ENCODE data around the gene VIPR2.

Gene VIPR2

GRCh38 chr7:159060440-159060839, 84.2 kb downstream of the VIPR2 start:
- Histone ChIP-seq H3K9ac (ENCODE audit: low read depth in 1 of 2, low read length in 2 of 2) (no peak overlapping the region), H3K36me3 (ENCODE audit: control insufficient read depth in 2 of 2, insufficient read depth in 2 of 2, low read length in 2 of 2) (no peaks in the 10 kb centered on the region), H3K9me3 (ENCODE audit: control insufficient read depth in 2 of 2, low read length in 2 of 2) (no peaks in the 10 kb centered on the region), H3K27me3 (ENCODE audit: control insufficient read depth in 2 of 2, insufficient read depth in 2 of 2, low read length in 2 of 2) (no peaks in the 10 kb centered on the region), H3K27ac (ENCODE audit: low read depth in 2 of 2, low read length in 2 of 2) (no peak overlapping the region), H3K4me3 (ENCODE audit: low read length in 2 of 2) (no peak overlapping the region), H3K4me1 (ENCODE audit: control insufficient read depth in 2 of 2, insufficient read depth in 2 of 2, low read length in 2 of 2) (no peaks in the 10 kb centered on the region)

- H3K9me3 ChIP-seq (ENCODE audit: control insufficient read depth in 2 of 2, low read length in 2 of 2): no peaks in the 10 kb centered on the region
- H3K4me3 ChIP-seq (ENCODE audit: low read length in 2 of 2): no peak overlapping the region
- no peaks in the 10 kb centered on the region for H3K4me1 ChIP-seq (ENCODE audit: control insufficient read depth in 2 of 2, insufficient read depth in 2 of 2, low read length in 2 of 2)
- no peaks in the 10 kb centered on the region for H3K36me3 ChIP-seq (ENCODE audit: control insufficient read depth in 2 of 2, insufficient read depth in 2 of 2, low read length in 2 of 2)
- no peak overlapping the region for H3K9ac ChIP-seq (ENCODE audit: low read depth in 1 of 2, low read length in 2 of 2)
- no peak overlapping the region for H3K27ac ChIP-seq (ENCODE audit: low read depth in 2 of 2, low read length in 2 of 2)
- H3K27me3 ChIP-seq (ENCODE audit: control insufficient read depth in 2 of 2, insufficient read depth in 2 of 2, low read length in 2 of 2): no peaks in the 10 kb centered on the region
Measured at GRCh38 chr7:159059629-159060028, 85.0 kb downstream of the VIPR2 start.

GRCh38 chr7:159057647-159058046, 87.0 kb downstream of the VIPR2 start:
- Histone ChIP-seq H3K4me3 (ENCODE audit: low read length in 2 of 2) (no peak overlapping the region), H3K36me3 (ENCODE audit: control insufficient read depth in 2 of 2, insufficient read depth in 2 of 2, low read length in 2 of 2) (no peaks in the 10 kb centered on the region), H3K9ac (ENCODE audit: low read depth in 1 of 2, low read length in 2 of 2) (no peak overlapping the region), H3K4me1 (ENCODE audit: control insufficient read depth in 2 of 2, insufficient read depth in 2 of 2, low read length in 2 of 2) (no peaks in the 10 kb centered on the region), H3K27me3 (ENCODE audit: control insufficient read depth in 2 of 2, insufficient read depth in 2 of 2, low read length in 2 of 2) (no peaks in the 10 kb centered on the region), H3K27ac (ENCODE audit: low read depth in 2 of 2, low read length in 2 of 2) (no peak overlapping the region), H3K9me3 (ENCODE audit: control insufficient read depth in 2 of 2, low read length in 2 of 2) (no peaks in the 10 kb centered on the region)

- H3K27me3 ChIP-seq (ENCODE audit: control insufficient read depth in 2 of 2, insufficient read depth in 2 of 2, low read length in 2 of 2): no peaks in the 10 kb centered on the region
- H3K27ac ChIP-seq (ENCODE audit: low read depth in 2 of 2, low read length in 2 of 2): no peak overlapping the region
- no peaks in the 10 kb centered on the region for H3K9me3 ChIP-seq (ENCODE audit: control insufficient read depth in 2 of 2, low read length in 2 of 2)
- no peaks in the 10 kb centered on the region for H3K36me3 ChIP-seq (ENCODE audit: control insufficient read depth in 2 of 2, insufficient read depth in 2 of 2, low read length in 2 of 2)
- H3K4me3 ChIP-seq (ENCODE audit: low read length in 2 of 2): no peak overlapping the region
- H3K4me1 ChIP-seq (ENCODE audit: control insufficient read depth in 2 of 2, insufficient read depth in 2 of 2, low read length in 2 of 2): no peaks in the 10 kb centered on the region
- no peak overlapping the region for H3K9ac ChIP-seq (ENCODE audit: low read depth in 1 of 2, low read length in 2 of 2)
Measured at GRCh38 chr7:159056737-159057136, 87.9 kb downstream of the VIPR2 start.

GRCh38 chr7:159051916-159052315, 92.8 kb downstream of the VIPR2 start:
- Histone ChIP-seq H3K27me3 (ENCODE audit: control insufficient read depth in 2 of 2, insufficient read depth in 2 of 2, low read length in 2 of 2) (no peaks in the 10 kb centered on the region), H3K9me3 (ENCODE audit: control insufficient read depth in 2 of 2, low read length in 2 of 2) (no peaks in the 10 kb centered on the region), H3K27ac (ENCODE audit: low read depth in 2 of 2, low read length in 2 of 2) (no peak overlapping the region), H3K4me3 (ENCODE audit: low read length in 2 of 2) (no peak overlapping the region), H3K9ac (ENCODE audit: low read depth in 1 of 2, low read length in 2 of 2) (no peak overlapping the region), H3K36me3 (ENCODE audit: control insufficient read depth in 2 of 2, insufficient read depth in 2 of 2, low read length in 2 of 2) (no peaks in the 10 kb centered on the region), H3K4me1 (ENCODE audit: control insufficient read depth in 2 of 2, insufficient read depth in 2 of 2, low read length in 2 of 2) (no peaks in the 10 kb centered on the region)

- Histone ChIP-seq H3K27me3 (ENCODE audit: control insufficient read depth in 2 of 2, insufficient read depth in 2 of 2, low read length in 2 of 2) (no peaks in the 10 kb centered on the region), H3K27ac (ENCODE audit: low read depth in 2 of 2, low read length in 2 of 2) (no peak overlapping the region), H3K36me3 (ENCODE audit: control insufficient read depth in 2 of 2, insufficient read depth in 2 of 2, low read length in 2 of 2) (no peaks in the 10 kb centered on the region), H3K4me1 (ENCODE audit: control insufficient read depth in 2 of 2, insufficient read depth in 2 of 2, low read length in 2 of 2) (no peaks in the 10 kb centered on the region), H3K4me3 (ENCODE audit: low read length in 2 of 2) (no peak overlapping the region), H3K9me3 (ENCODE audit: control insufficient read depth in 2 of 2, low read length in 2 of 2) (no peaks in the 10 kb centered on the region), H3K9ac (ENCODE audit: low read depth in 1 of 2, low read length in 2 of 2) (no peak overlapping the region)
Measured at GRCh38 chr7:159050704-159051103, 94.0 kb downstream of the VIPR2 start.

GRCh38 chr7:159049266-159050025, 95.2 kb downstream of the VIPR2 start:
- Histone ChIP-seq H3K4me1 (ENCODE audit: control insufficient read depth in 2 of 2, insufficient read depth in 2 of 2, low read length in 2 of 2) (no peaks in the 10 kb centered on the region), H3K36me3 (ENCODE audit: control insufficient read depth in 2 of 2, insufficient read depth in 2 of 2, low read length in 2 of 2) (no peaks in the 10 kb centered on the region), H3K27me3 (ENCODE audit: control insufficient read depth in 2 of 2, insufficient read depth in 2 of 2, low read length in 2 of 2) (no peaks in the 10 kb centered on the region), H3K9me3 (ENCODE audit: control insufficient read depth in 2 of 2, low read length in 2 of 2) (no peaks in the 10 kb centered on the region), H3K27ac (ENCODE audit: low read depth in 2 of 2, low read length in 2 of 2) (no peak overlapping the region), H3K4me3 (ENCODE audit: low read length in 2 of 2) (no peak overlapping the region), H3K9ac (ENCODE audit: low read depth in 1 of 2, low read length in 2 of 2) (no peak overlapping the region)

- H3K36me3 ChIP-seq (ENCODE audit: control insufficient read depth in 2 of 2, insufficient read depth in 2 of 2, low read length in 2 of 2): no peaks in the 10 kb centered on the region
- H3K4me3 ChIP-seq (ENCODE audit: low read length in 2 of 2): no peak overlapping the region
- no peaks in the 10 kb centered on the region for H3K27me3 ChIP-seq (ENCODE audit: control insufficient read depth in 2 of 2, insufficient read depth in 2 of 2, low read length in 2 of 2)
- H3K9ac ChIP-seq (ENCODE audit: low read depth in 1 of 2, low read length in 2 of 2): no peak overlapping the region
- H3K4me1 ChIP-seq (ENCODE audit: control insufficient read depth in 2 of 2, insufficient read depth in 2 of 2, low read length in 2 of 2): no peaks in the 10 kb centered on the region
- no peaks in the 10 kb centered on the region for H3K9me3 ChIP-seq (ENCODE audit: control insufficient read depth in 2 of 2, low read length in 2 of 2)
- H3K27ac ChIP-seq (ENCODE audit: low read depth in 2 of 2, low read length in 2 of 2): no peak overlapping the region
Measured at GRCh38 chr7:159048656-159049055, 96.0 kb downstream of the VIPR2 start.

- Histone ChIP-seq H3K4me3 (ENCODE audit: low read length in 2 of 2) (no peak overlapping the region), H3K4me1 (ENCODE audit: control insufficient read depth in 2 of 2, insufficient read depth in 2 of 2, low read length in 2 of 2) (no peaks in the 10 kb centered on the region), H3K9ac (ENCODE audit: low read depth in 1 of 2, low read length in 2 of 2) (no peak overlapping the region), H3K36me3 (ENCODE audit: control insufficient read depth in 2 of 2, insufficient read depth in 2 of 2, low read length in 2 of 2) (no peaks in the 10 kb centered on the region), H3K27ac (ENCODE audit: low read depth in 2 of 2, low read length in 2 of 2) (no peak overlapping the region), H3K9me3 (ENCODE audit: control insufficient read depth in 2 of 2, low read length in 2 of 2) (no peaks in the 10 kb centered on the region), H3K27me3 (ENCODE audit: control insufficient read depth in 2 of 2, insufficient read depth in 2 of 2, low read length in 2 of 2) (no peaks in the 10 kb centered on the region)
Measured at GRCh38 chr7:159047536-159047935, 97.1 kb downstream of the VIPR2 start.

- Histone ChIP-seq H3K36me3 (ENCODE audit: control insufficient read depth in 2 of 2, insufficient read depth in 2 of 2, low read length in 2 of 2) (no peaks in the 10 kb centered on the region), H3K27me3 (ENCODE audit: control insufficient read depth in 2 of 2, insufficient read depth in 2 of 2, low read length in 2 of 2) (no peaks in the 10 kb centered on the region), H3K4me3 (ENCODE audit: low read length in 2 of 2) (no peak overlapping the region), H3K9ac (ENCODE audit: low read depth in 1 of 2, low read length in 2 of 2) (no peak overlapping the region), H3K4me1 (ENCODE audit: control insufficient read depth in 2 of 2, insufficient read depth in 2 of 2, low read length in 2 of 2) (peaks cover 0 to 2% of the 10 kb centered on the region in 2 donors), H3K27ac (ENCODE audit: low read depth in 2 of 2, low read length in 2 of 2) (no peak overlapping the region), H3K9me3 (ENCODE audit: control insufficient read depth in 2 of 2, low read length in 2 of 2) (no peaks in the 10 kb centered on the region)
Measured at GRCh38 chr7:159046300-159046699, 98.4 kb downstream of the VIPR2 start.
